GM23338 (cell line): Measurements from ENCODE around the gene PAMR1. TPM values are rescaled to one million over a fixed set of nuclear protein-coding genes. Genes with fewer than 3 reads are reported as not detected.

ENCODE experiments used
- ATAC-seq: fragments of 200-7000 bp; cut with Tn5 transposase; 3 replicates; pipeline ENCODE4 v1.9.1; 2020
- DNase-seq: peaks from one replicate; pipeline ENCODE4 v3.0.0-alpha.2; 2015; ENCODE audit warnings: low spot score
- H2AFZ ChIP-seq: fragments of 200-600 bp; sonication (generic); 2 replicates; pipeline ENCODE4 v1.8.0; 2016; ENCODE audit warnings: antibody characterized with exemption, mild to moderate bottlenecking, moderate library complexity
- H3F3A ChIP-seq: fragments of 200-600 bp; sonication (generic); replicated peaks from 2 replicates; pipeline ENCODE4 v1.8.0; 2017; ENCODE audit warnings: antibody characterized with exemption, mixed run types, low read depth
- H3K27ac ChIP-seq: fragments of 200-600 bp; sonication (generic); 2 replicates; pipeline ENCODE4 v1.6.1; 2016; ENCODE audit warnings: low read depth
- H3K27me3 ChIP-seq: fragments of 200-600 bp; sonication (generic); 2 replicates; pipeline ENCODE4 v1.8.0; 2016; ENCODE audit warnings: mild to moderate bottlenecking, mixed run types, moderate library complexity; ENCODE audit not compliant: insufficient read depth
- H3K36me3 ChIP-seq: fragments of 200-600 bp; sonication (generic); 2 replicates; pipeline ENCODE4 v1.8.0; 2016; ENCODE audit warnings: mild to moderate bottlenecking; ENCODE audit not compliant: insufficient read depth
- H3K4me1 ChIP-seq: fragments of 200-600 bp; sonication (generic); 2 replicates; pipeline ENCODE4 v1.8.0; 2016; ENCODE audit warnings: mild to moderate bottlenecking, moderate library complexity; ENCODE audit not compliant: insufficient read depth
- H3K4me2 ChIP-seq: fragments of 200-600 bp; sonication (generic); 2 replicates; pipeline ENCODE4 v1.7.1; 2017; ENCODE audit warnings: mixed run types
- H3K4me3 ChIP-seq: fragments of 200-600 bp; sonication (generic); 2 replicates; pipeline ENCODE4 v1.6.1; 2016; ENCODE audit warnings: mixed run types
- H3K79me2 ChIP-seq: fragments of 200-600 bp; sonication (generic); replicated peaks from 2 replicates; pipeline ENCODE4 v1.8.0; 2017; ENCODE audit warnings: mild to moderate bottlenecking; ENCODE audit not compliant: insufficient read depth
- H3K9me2 ChIP-seq: fragments of 200-600 bp; sonication (generic); 2 replicates; pipeline ENCODE4 v1.8.0; 2017; ENCODE audit not compliant: insufficient read depth
- H4K20me1 ChIP-seq: fragments of 200-600 bp; sonication (generic); replicated peaks from 2 replicates; pipeline ENCODE4 v1.8.0; 2017; ENCODE audit warnings: mild to moderate bottlenecking; ENCODE audit not compliant: insufficient read depth
- H3K27ac Mint-ChIP-seq: 2 replicates; pipeline ENCODE4 v1.8.0; 2020; ENCODE audit warnings: inconsistent platforms, mild to moderate bottlenecking, moderate library complexity, mixed read lengths
- H3K27me3 Mint-ChIP-seq: 3 replicates; pipeline ENCODE4 v1.8.0; 2022; ENCODE audit warnings: low read depth, mild to moderate bottlenecking, moderate library complexity, mixed read lengths, inconsistent platforms; ENCODE audit not compliant: insufficient read depth, poor library complexity
- H3K36me3 Mint-ChIP-seq: 3 replicates; pipeline ENCODE4 v1.8.0; 2021; ENCODE audit warnings: low read depth, mild to moderate bottlenecking, inconsistent platforms, moderate library complexity, mixed read lengths
- H3K4me1 Mint-ChIP-seq: 3 replicates; pipeline ENCODE4 v1.8.0; 2020; ENCODE audit warnings: mild to moderate bottlenecking, inconsistent platforms, mixed read lengths
- H3K4me3 Mint-ChIP-seq: 3 replicates; pipeline ENCODE4 v1.8.0; 2021; ENCODE audit warnings: moderate library complexity, mild to moderate bottlenecking, inconsistent platforms, mixed read lengths
- H3K9me3 Mint-ChIP-seq: 3 replicates; pipeline ENCODE4 v1.8.0; 2020; ENCODE audit warnings: moderate library complexity, mild to moderate bottlenecking, inconsistent platforms, mixed read lengths
- CREB1 ChIP-seq: fragments of 250-450 bp; sonication (Bioruptor Pico); IDR thresholded peaks from 2 replicates; pipeline ENCODE4 v1.5.0; 2020; ENCODE audit warnings: low read depth, mild to moderate bottlenecking, moderate library complexity
- ETS1 ChIP-seq: IDR thresholded peaks from 2 replicates; pipeline ENCODE4 v1.6.1; 2016; ENCODE audit warnings: antibody characterized with exemption
- EZH2phosphoT487 ChIP-seq: fragments of 200-600 bp; sonication (generic); IDR thresholded peaks from one replicate; pipeline ENCODE4 v1.8.1; 2018; ENCODE audit warnings: antibody characterized with exemption; ENCODE audit not compliant: unreplicated experiment
- NANOG ChIP-seq: IDR thresholded peaks from 2 replicates; pipeline ENCODE4 v1.6.1; 2016; ENCODE audit warnings: antibody characterized with exemption, borderline replicate concordance
- POLR2AphosphoS5 ChIP-seq: IDR thresholded peaks from 2 replicates; pipeline ENCODE4 v1.6.1; 2016; ENCODE audit warnings: antibody characterized with exemption, low read depth
- REST ChIP-seq: IDR thresholded peaks from one replicate; pipeline ENCODE4 v1.6.1; 2018; ENCODE audit warnings: antibody characterized with exemption; ENCODE audit not compliant: unreplicated experiment
- STAT1 ChIP-seq: IDR thresholded peaks from one replicate; pipeline ENCODE4 v1.6.1; 2016; ENCODE audit warnings: antibody characterized with exemption; ENCODE audit not compliant: unreplicated experiment
- ZNF114 ChIP-seq: fragments of 250-450 bp; sonication (Bioruptor Pico); IDR thresholded peaks from 2 replicates; pipeline ENCODE4 v1.5.0; 2020; ENCODE audit warnings: mild to moderate bottlenecking, moderate library complexity
- ZNF331 ChIP-seq: fragments of 250-450 bp; sonication (Bioruptor Pico); IDR thresholded peaks from 2 replicates; pipeline ENCODE4 v1.5.0; 2020; ENCODE audit warnings: low read depth, mild to moderate bottlenecking, moderate library complexity
- ZNF462 ChIP-seq: fragments of 250-450 bp; sonication (Bioruptor Pico); IDR thresholded peaks from 2 replicates; pipeline ENCODE4 v1.5.0; 2020; ENCODE audit warnings: mild to moderate bottlenecking, moderate library complexity
- polyA plus RNA-seq: library from polyadenylated mRNA; unstranded; fragments of >200 nt; fragmentation: Nextera tagmentation; extraction: Ambion mirVana; gene quantifications from 2 replicates; pipeline ENCODE4 v1.2.1, GENCODE V29; 2016
- total RNA-seq: library from RNA; depleted of rRNA; stranded (reverse); fragments of >200 nt; shearing (Covaris generic); gene quantifications from 2 replicates; pipeline ENCODE4 v1.2.3, GENCODE V29; 2014

The PAMR1 gene
- total and polyA plus RNA-seq, 2 experiments from 2014 or later = 1.6 to 3.1 TPM

GRCh38 chr11:35390737-35391682 lies 134.4 kb downstream of the PAMR1 start:
- ATAC-seq = no peak
- Mint-ChIP-seq H3K9me3 (peaks cover 3% of the 10 kb centered on the region; the same call in 2 of the 3 replicates), H3K4me1 (peaks cover 6% of the 10 kb centered on the region; the same call in 2 of the 3 replicates), H3K27ac (no peak overlapping the region), H3K36me3 (no peaks in the 10 kb centered on the region), H3K27me3 (peaks cover 5% of the 10 kb centered on the region), H3K4me3 (no peak overlapping the region)
- H3K4me1 ChIP-seq = no peaks in the 10 kb centered on the region
- no peaks in the 10 kb centered on the region for H3K36me3 ChIP-seq
- no peak overlapping the region for H3K4me2 ChIP-seq
- H3K9me2 ChIP-seq = no peaks in the 10 kb centered on the region
- no peak overlapping the region for H3K27ac ChIP-seq
- no peaks in the 10 kb centered on the region for H4K20me1 ChIP-seq
- no peak overlapping the region for H2AFZ ChIP-seq
- TF ChIP-seq ZNF331 (CRISPR knock-in tag) (no peak), STAT1 (no peak), ZNF114 (CRISPR knock-in tag) (no peak), POLR2AphosphoS5 (no peak)
- no peaks in the 10 kb centered on the region for H3K79me2 ChIP-seq
- DNase-seq = no peak
- no peaks in the 10 kb centered on the region for H3K27me3 ChIP-seq
- no peaks in the 10 kb centered on the region for H3F3A ChIP-seq
- no peak overlapping the region for H3K4me3 ChIP-seq

GRCh38 chr11:35389897-35390465 lies 135.4 kb downstream of the PAMR1 start:
- H3K4me1 ChIP-seq = no peaks in the 10 kb centered on the region
- no peaks in the 10 kb centered on the region for H3K36me3 ChIP-seq
- H3K27ac ChIP-seq = no peak overlapping the region
- Mint-ChIP-seq H3K4me1 (peaks cover 6% of the 10 kb centered on the region; the same call in 2 of the 3 replicates), H3K27me3 (peaks cover 5% of the 10 kb centered on the region), H3K36me3 (no peaks in the 10 kb centered on the region), H3K4me3 (no peak overlapping the region), H3K27ac (no peak overlapping the region), H3K9me3 (no peaks in the 10 kb centered on the region)
- H3K9me2 ChIP-seq = no peaks in the 10 kb centered on the region
- no peak overlapping the region for H2AFZ ChIP-seq
- H3K79me2 ChIP-seq = no peaks in the 10 kb centered on the region
- ATAC-seq = no peak
- no peak for DNase-seq
- H4K20me1 ChIP-seq = no peaks in the 10 kb centered on the region
- no peak overlapping the region for H3K4me2 ChIP-seq
- no peak overlapping the region for H3K4me3 ChIP-seq
- no peaks in the 10 kb centered on the region for H3K27me3 ChIP-seq
- H3F3A ChIP-seq = no peaks in the 10 kb centered on the region
- TF ChIP-seq CREB1 (CRISPR knock-in tag) (no peak), NANOG (no peak), REST (no peak), EZH2phosphoT487 (no peak), ZNF114 (CRISPR knock-in tag) (no peak), ETS1 (no peak), ZNF462 (CRISPR knock-in tag) (no peak)
